ENCODE results near the gene CREB3L4.
"Not testable (repeated sequence)": the region's sequence is repeated elsewhere in the genome, so short reads cannot be mapped to it uniquely, and the experiment has no call there.

Gene CREB3L4

DNA sequence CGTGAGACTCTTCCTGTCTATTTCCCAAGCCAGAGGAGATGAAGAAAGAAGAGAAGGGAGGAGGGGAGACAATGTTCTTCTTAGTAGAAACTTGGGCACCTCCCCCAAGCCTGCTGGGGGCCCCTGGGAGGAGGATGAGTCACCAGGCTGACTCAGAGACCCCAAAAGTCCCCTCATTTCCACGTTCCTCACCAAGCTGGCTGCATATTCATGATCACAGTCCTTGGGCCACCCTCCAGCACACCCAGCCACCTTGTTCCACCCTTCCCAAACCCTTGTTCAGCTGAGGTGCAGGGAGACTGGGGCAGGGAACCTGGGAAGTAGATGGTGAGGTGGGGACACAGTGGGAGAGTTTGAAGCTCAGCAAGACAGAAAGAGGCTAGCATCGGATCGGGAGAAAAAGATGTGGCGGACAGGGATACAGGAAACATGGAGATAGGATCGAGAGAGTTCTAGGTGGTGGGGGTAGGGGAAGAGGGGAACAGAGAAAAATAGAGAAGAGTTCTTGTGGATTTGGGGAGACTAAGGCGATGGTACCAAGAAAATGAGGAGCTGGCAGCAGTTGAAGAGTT is 17.7 kb downstream of the CREB3L4 start:
- no peak for DNase-seq (ENCODE audit: low read depth in 2 of 2)

DNA sequence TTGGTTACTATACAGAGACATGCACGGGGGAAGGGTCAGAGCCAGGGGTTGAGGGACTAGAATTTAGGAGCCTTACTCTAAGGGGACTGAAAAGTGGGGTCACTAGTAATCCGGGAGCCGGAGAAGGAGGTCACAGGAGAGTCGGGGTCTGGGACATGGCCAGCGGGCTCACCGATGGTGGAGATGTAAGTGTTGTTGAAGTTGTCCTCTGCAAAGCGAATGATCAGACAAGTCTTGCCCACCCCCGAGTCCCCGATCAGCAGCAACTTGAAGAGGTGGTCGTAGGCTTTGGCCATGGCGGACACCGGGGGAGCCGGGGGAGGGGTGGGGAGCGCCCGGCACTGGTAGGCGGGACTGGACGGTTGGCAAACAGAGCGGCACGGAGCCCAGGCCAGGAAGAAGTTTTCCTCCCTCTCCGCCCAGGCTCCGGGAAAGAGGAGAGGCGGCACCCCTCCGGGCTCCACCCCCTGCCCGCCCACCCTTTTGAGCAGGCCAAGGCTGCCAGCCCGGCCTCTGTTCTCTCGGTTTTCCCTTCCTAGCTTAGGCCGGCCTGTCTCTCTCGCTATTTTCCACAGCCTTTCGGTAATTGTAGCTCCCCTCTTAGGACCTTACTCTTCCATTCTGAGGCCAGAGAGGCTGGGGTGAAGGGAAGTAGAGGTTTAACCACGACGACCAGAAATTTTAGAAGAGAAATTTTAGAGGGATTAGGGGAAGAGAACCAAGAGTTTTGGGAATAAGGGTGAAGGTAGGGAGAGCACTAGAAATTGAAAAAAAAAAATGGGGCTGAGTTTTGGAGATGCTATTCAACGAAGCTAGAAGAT is 18.4 kb downstream of the CREB3L4 start, which contains the start of gene RAB13:
TSS of gene RAB13 (minus strand) at position 399 of the 821 bp plus-strand sequence. CDS start at position 296, 103 bp downstream.
- no peak for DNase-seq (ENCODE audit: low read depth in 2 of 2)

DNA sequence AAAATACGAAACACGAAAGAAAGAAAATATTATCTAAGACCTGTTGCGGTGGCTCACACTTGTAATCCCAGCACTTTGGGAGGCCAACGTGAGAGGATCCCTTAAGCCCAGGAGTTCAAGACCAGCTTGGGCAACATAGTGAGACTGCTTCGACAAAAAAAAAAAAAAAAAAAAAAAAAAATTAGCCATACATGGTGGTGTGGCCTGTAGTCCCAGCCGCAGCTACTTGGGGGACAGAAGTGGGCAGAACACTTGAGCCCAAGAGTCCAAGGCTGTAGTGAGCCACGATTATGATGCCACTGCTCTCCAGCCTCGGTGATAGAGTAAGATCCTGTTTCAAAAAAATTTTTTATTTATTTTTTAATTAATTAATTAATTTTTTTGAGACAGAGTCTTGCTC is 19.9 kb downstream of the CREB3L4 start:
- DNase-seq (ENCODE audit: low read depth in 2 of 2): no peak

DNA sequence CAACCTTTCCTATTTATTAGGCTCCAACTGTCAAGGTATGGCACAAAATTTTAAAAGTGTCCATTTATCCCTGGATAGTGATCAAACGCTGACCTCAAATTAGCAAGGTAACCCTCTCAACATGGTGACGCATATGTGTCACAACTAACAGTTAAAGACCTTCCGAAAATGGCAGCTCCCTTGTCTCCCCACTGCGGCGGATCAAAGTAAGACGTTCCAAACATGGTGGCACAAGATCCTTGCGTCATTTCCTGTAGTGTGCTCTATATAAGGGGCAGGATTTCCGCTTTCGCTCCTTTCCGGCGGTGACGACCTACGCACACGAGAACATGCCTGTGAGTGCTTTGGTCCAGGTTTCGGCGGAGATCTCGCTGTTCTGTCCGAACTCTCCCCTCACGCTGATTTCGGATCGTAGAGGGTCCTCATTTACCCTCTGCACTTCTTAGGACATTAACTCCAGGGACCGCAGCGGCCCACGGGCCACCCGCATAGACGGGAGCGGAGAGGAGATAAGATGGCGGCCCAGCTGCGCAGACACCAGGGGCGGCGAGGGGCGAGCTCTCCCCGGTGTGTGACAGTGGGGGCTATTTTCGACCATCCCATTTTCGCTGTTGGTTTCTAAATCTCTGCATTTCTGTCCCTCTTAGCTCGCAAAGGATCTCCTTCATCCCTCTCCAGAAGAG is 22.9 kb downstream of the CREB3L4 start, which contains the start of gene RPS27:
TSS of gene RPS27 (plus strand) at position 295 of the 683 bp plus-strand sequence. CDS start at position 330, 35 bp downstream.
- DNase-seq (ENCODE audit: low read depth in 2 of 2): peak; percentile 81 to 84

DNA sequence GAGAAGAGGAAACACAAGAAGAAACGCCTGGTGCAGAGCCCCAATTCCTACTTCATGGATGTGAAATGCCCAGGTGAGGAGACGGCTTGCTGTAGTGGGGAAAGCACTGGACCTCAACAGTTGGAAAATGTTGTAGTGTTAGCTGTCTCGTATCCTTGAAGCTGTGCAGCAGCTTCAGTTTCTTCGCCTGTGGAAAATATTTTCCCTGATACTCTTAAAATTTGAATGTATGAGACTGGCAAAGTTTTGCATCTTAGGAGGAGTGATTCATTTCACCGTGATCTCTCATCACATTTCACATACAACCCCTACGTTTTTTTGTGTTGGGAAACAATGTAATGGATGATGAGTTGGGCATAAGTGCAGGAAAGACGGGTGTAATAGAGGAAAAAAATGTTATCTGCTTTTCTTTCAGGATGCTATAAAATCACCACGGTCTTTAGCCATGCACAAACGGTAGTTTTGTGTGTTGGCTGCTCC is 23.5 kb downstream of the CREB3L4 start:
- no peak for DNase-seq (ENCODE audit: low read depth in 2 of 2)

DNA sequence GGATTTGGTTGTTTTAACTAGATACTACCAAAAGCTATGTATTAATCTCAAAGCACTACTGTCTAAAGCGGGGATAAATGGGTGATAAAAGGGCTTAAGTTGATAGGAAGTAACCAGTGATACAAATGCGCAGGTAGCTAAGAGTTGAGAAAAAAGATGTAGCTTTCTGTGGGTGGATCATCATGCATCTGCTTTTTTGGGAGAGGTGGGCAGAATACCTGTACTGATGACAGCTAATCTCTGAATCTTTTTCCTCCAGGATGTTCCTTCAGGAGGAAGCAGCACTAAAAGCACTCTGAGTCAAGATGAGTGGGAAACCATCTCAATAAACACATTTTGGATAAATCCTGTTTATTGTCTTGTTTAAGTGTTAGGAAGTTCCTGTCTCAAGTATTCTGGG is 24.1 kb downstream of the CREB3L4 start:
- no peak for DNase-seq (ENCODE audit: low read depth in 2 of 2)

DNA sequence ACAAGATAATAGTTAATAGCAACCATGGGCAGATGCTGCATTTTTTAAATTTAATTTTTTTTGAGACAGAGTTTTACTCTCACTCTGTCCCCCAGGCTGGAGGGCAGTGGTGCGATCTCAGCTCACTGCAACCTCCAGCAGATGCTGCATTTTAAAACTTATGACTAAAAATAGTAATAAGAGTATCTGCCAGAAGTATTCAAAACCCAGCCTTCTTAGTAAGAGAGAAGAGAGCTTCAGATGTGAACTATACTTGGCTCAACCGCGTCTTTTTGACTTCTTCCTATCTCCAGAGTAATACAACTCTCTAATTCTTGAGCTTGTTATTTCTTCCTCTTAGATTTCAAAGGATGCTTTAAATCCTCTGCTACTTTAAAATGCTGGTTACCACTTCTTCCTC is 27.5 kb downstream of the CREB3L4 start:
- DNase-seq (ENCODE audit: low read depth in 2 of 2): no peak

DNA sequence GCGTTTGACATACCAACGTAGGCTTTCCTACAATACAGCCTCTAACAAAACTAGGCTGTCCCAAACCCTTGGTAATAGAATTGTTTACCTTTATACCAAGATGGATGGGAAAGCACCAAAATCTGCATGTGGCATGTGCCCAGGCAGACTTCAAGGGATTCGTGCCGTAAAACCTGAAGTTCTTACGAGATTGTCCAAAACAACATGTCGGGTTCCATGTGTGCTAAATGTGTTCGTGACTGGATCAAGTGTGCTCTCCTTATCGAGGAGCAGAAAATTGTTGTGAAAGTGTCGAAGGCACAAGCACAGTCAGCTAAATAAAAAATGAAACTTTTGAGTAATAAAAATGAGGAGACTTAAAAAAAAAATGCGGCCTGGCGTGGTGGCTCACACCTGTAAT is 27.9 kb downstream of the CREB3L4 start:
- no peak for DNase-seq (ENCODE audit: low read depth in 2 of 2)

DNA sequence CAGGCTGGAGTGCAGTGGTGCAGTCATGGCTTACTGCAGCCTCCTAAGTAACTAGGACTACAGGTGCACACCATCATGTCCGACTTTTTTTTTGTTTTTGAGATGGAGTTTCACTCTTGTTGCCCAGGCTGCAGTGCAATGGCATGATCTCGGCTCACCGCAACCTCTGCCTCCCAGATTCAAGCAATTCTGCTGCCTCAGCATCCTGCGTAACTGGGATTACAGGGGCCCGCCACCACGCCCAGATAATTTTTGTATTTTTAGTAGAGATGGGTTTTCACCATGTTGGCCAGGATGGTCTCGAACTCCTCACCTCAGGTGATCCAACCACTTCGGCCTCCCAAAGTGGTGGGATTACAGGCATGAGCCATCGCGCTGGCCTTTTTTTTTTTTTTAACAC is 29.2 kb downstream of the CREB3L4 start:
- not testable (repeated sequence) for DNase-seq (ENCODE audit: low read depth in 2 of 2)

DNA sequence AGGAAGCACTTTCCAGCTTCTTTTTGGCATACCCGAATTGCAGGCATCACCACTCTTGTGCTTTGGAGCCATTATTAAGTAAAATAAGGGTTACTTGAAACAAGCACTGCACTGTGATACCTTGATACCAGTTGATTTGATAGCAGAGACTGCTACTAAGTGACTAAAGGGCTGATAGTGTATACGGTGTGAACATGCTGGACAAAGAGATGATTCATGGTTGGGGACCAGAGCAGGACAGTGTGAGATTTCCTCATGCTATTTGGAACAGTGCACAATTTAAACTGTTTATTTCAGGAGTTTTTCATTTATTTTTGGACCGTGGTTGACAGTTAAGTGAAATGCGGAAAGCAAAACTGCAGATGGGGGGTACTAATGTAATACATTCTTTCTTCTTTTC is 32.7 kb downstream of the CREB3L4 start:
- DNase-seq (ENCODE audit: low read depth in 2 of 2): no peak

DNA sequence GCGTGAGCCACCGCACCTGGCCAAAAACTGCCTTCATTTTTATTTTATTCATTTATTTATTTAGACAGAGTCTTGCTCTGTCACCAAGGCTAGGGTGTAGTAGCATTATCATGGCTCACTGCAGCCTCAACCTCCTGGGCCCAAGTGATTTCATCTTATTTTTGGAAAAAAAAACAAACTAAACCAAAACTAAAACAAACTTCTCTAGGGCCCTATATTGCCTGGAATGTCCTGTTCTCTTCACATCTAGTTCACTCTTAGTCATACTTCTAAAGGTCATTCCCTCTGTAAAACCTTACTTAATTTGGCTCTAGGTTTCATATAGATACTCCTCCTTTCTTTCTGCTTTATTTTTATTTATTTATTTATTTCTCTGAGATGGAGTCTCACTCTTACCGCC is 38.4 kb downstream of the CREB3L4 start:
- no peak for DNase-seq (ENCODE audit: low read depth in 2 of 2)

DNA sequence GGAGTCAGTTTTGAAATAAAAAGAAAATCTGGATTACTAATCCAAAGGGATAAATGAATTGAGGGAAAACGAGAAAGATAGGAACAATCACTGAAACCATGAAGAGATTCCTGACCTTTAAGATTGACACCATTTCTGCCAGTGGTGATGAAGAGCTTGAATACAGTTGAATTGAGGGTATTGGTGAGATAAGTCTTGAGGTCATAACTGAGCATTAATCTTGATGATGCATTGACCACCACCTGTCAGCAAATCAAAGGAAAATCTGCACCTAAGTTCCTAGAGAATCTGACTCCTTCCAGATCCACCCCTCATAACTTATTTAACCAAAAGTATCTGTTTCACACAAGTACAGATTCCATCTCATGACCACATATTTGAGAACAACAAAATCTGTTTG is 44.4 kb downstream of the CREB3L4 start:
- DNase-seq (ENCODE audit: low read depth in 2 of 2): no peak

DNA sequence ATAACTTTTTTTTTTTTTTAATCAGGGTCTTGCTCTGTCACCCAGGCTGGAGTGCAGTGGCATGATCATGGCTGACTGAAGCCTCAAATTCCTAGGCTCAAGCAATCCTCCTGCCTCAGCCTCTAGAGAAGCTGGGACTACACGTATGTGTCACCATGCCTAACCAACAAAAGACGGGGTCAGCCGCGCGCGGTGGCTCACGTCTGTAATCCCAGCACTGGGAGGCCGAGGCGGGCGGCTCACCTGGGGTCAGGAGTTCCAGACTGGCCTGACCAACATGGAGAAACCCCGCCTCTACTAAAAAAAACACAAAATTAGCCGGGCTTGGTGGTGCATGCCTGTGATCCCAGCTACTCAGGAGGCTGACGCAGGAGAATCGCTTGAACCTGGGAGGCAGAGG is 44.8 kb downstream of the CREB3L4 start:
- not testable (repeated sequence) for DNase-seq (ENCODE audit: low read depth in 2 of 2)

DNA sequence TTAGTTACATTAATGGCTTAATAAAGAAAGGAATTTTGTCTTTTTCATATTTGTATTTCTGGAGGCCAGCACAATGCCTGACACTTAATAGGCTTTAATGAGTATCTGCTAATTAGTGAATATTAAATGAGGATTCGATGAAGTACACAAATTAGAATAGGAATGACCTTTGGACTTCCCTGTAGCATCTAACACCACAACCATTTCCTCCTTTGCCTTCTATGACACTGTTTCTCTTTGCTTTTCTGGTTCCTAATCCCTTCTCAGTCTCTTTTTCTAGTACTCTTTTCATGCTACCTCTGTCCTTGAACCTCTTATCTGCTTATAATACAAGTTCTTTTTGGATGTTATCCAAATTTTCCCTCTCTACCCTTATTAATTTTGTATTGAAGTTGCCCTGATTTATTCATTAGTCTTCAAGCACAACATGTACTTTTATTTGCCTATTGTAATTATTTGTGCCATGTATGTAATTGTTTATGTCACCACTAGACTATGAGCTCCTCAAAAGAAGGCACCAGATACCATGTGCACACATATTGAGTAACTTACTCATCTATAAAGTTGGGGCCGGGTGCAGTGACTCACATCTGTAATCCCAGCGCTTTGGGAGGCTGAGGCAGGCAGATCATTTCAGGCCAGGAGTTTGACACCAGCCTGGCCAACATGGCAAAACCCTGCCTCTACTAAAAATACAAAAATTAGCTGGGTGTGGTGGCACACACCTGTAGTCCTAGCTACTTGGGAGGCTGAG is 46.6 kb downstream of the CREB3L4 start:
- no peak for DNase-seq (ENCODE audit: low read depth in 2 of 2)

DNA sequence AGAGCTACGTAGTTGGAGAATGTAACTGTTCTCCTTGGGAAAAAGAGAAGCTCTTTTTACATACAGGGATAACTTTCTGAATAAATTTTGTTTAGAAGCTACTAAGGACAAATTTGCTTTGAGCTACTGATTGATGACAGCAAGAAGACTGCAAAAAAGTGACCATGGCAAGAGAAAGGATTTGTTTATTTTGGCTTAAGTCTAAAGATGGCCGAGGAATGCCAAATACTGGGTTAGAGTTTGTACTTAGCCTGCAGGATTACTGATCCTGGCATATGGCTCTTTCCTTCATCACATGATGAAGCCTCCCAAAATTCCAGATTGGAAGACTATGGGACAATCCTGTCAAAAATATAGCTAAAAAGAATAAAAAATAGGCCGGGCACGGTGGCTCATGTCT is 51.6 kb downstream of the CREB3L4 start:
- no peak for DNase-seq (ENCODE audit: low read depth in 2 of 2)

DNA sequence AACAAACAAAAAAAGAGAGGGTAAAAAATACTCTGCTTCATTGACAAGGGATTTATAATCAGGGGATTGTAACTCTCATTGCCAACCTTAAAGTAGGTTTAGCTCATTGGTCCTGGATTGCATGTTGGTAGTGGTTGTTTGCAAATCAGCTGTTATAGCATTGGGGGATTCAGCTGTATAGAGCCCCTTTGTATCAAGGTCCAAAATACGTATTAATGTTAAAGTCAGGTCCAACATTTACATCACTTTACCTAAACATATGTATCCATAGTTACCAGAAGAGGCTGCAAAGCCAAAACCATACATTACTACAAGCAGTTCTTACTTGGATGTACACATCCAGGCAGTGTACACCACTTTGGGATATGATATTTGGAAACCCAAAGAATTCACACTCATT is 52.2 kb downstream of the CREB3L4 start:
- DNase-seq (ENCODE audit: low read depth in 2 of 2): no peak
